GM21723 (cell line): Measurements from ENCODE around the gene MTAP.

Source experiments
- ATAC-seq: cut with Tn5 transposase; IDR thresholded peaks from one replicate; pipeline ENCODE4 v1.9.1; 2021; ENCODE audit warnings: mild to moderate bottlenecking, moderate library complexity; ENCODE audit not compliant: unreplicated experiment

Gene MTAP

DNA sequence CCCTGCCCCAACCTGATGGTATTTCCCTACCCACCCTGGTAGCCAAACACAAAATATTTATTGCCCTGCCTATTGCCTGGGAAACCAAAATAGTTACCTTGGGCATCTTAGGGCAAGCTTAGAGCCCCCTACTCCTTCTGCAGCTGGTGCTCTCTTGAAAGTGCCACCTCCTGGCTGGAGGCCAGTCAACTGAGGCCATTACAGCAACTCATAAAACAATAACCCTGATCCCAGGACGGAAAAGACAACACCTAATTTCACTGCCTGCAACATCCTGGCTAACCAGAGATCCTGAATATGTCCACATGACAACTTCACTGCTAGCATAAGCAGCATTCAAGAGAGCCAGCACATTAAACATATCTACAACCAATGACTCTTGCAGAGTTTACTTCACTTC lies 38.7 kb downstream of the MTAP start:
- no peak for ATAC-seq

DNA sequence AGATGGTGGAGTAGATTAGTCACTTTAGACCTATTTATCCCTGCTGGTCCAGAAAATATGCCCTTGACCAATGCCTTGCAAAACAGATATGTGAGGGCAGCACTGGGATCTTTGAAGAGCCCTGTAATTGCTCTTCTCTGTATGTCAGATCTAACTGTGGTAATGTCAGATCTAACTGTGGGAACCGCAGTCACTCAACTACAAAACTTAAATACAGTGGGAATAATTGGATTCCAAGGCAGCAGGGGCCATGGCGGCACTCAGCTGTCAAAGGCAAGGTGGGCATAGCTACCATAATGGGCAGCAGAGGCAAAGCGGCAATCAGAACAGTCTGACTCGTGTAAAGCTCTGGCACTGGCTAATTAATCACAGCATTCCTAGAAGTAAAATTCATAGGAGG lies 46.2 kb downstream of the MTAP start:
- ATAC-seq = no peak

DNA sequence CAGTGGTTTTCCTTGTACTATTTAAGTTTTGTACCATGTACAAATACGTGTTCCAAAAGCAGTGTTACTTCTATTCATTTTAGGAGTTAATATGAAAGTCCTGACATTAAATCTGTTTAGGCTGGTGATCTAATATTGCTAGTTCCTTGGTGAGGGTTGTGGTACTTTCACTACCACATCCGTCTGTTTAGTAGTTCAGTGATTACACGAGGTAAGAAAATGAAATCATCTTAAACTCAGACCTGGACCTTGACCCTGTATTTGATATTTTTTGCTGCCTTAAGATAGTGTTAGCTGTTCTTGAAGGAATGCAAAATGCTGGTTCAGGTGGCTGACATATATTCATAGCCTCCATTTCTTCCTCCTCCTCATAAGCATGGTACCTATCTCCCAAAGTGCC lies 50.3 kb downstream of the MTAP start:
- ATAC-seq = peak; percentile 99

DNA sequence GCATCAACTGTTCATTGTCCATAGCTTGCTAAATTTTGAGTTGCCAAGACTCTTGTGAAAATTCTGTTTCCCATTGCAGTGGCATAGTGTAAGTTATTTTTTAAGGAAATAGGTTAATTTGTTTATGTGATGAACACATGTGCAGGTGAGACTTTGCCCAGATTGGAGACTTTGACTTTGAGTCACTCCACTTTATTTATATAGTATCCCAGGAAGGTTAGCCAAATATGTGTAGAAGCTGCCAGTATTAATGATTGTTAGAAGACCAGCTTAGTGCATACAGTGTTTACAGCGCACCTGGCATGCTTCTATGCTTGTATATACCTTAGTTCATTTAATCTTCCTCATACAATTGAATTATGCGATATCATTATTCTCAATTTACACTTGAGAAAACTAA lies 51.0 kb downstream of the MTAP start:
- ATAC-seq = no peak

DNA sequence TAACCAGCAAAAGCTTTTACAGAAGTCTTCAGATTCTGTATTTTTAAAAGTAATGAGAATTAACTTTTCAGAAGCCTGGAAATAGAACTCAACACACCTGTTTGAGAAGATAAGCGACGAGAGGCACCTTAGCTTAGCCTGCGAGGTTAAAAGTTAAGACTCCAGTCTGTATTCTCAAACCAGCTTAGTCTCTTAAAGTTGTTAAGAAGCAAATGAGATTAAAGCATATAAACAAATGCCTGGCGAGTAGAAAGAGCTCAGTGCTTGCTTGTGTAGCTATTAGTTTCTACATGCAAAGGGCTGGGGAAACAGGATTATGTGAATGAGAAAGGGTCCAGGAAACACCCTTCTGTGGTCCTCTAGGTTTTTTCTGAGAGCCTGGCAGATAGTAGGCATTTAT lies 51.7 kb downstream of the MTAP start:
- no peak for ATAC-seq

DNA sequence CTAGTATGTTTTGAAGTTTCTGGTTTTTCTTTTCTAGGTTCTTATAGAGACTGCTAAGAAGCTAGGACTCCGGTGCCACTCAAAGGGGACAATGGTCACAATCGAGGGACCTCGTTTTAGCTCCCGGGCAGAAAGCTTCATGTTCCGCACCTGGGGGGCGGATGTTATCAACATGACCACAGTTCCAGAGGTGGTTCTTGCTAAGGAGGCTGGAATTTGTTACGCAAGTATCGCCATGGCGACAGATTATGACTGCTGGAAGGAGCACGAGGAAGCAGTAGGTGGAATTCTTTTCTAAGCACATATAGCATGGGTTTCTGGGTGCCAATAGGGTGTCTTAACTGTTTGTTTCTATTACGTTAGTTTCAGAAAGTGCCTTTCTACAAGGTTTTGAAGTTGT lies 52.2 kb downstream of the MTAP start:
- no peak for ATAC-seq

DNA sequence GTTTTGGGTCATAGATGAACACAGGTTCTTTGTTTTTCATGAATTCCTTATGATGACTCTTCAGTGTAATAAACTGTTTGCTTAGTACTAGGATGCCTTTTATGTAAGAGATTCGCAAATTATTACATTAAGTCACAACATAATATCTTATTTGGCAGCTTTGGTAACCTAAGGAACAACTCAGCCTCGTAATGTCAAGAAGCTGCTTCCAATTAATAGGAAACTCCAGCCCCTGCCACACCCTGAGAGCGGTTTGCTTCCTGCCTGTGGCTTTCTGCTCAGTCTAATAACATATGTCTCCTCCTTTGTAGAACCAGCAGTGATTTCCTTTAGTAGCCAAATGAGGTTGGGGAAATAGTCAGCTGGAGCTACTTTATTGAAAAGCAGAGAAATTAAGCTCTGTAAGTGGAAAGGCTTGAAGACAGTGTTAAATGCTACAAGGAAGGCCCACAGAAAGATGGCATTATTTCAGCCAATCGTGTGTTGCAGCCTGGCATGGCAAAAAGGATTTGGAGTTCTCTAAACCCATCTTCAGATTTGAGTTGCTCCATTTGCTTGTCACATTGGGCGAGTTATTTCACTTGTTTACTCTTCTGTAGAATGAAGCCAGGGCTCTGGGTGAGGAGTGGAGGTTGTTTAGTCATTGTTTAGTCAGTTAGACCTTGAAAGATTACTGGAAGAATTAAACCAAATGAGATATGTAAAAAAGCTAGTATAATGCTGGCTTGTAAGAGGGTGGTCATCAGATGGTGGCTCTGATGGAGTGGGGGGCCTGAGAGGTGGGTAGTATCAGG lies 54.1 kb downstream of the MTAP start:
- ATAC-seq = no peak

DNA sequence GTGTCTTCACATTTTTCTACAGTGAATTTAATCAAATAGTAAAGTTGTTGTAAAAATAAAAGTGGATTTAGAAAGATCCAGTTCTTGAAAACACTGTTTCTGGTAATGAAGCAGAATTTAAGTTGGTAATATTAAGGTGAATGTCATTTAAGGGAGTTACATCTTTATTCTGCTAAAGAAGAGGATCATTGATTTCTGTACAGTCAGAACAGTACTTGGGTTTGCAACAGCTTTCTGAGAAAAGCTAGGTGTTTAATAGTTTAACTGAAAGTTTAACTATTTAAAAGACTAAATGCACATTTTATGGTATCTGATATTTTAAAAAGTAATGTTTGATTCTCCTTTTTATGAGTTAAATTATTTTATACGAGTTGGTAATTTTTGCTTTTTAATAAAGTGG lies 60.4 kb downstream of the MTAP start:
- no peak for ATAC-seq

DNA sequence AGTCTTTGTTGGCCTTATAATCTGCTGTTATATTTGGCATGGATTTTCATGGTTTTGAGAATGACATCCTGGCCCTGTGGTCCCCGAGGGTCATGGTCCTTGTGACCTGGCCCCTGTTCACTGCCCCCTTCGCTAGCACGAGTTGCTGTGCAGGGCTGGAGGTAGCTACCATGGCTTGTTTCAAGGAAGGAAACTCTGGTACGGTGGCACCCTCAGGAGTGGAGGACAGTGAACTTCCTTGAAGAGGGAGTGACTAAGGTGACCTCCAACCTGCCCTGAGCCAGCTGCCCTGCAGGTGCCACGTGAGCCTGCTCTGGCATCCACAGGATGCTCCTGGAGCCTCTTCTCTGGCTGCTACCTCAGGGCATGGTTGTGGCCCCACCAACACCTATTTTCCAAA lies 62.1 kb downstream of the MTAP start:
- ATAC-seq = no peak

DNA sequence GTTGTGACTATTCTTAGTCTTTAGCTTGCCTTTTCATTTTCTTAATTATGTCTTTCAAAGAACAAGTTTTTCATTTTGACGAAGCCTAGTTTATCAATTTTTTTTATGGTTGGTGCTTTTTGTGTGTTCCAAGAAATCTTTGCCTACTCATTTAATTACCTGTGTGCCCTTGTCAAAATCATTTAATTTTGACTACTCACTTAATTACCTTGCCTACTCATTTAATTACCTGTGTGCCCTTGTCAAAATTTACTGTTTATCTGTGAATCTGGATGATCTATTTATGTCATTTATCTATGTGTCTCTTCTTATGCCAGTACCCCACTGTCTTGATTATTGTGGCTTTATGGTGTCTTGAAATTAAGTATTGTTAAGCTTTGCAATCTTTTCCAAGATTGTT lies 63.9 kb downstream of the MTAP start:
- no peak for ATAC-seq

DNA sequence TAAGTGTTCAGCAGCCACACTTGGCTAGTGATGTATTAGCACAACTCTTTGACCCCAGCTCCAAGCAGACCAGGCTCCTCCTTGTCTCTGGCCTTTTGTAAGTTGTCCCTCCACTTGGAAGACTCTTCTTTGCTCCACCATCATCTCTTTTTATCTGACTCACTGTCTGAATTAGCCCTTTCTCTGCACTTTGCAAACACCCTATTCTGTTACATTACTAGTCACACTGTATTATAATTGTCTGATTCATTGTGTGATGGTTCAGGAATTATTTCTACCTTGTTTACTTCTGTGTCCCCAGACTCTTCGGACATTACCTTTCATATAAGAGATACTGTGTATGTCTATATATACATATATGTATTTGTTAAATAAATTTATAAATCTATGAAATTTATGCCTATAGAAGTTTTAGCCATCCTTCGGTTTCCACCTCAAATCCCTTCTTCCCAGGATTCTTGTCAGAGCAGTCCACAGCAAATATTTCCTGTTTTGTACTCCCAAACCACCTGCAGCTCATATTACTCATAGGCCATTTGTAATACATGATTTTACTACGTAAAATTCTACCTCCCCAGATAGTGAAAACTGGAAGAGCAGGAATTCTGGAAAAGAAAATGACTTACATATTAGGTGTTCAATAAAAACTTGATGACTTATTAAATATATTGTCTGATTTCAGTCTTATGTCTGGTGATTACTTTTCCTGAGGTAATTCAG lies 69.0 kb downstream of the MTAP start:
- ATAC-seq = no peak

DNA sequence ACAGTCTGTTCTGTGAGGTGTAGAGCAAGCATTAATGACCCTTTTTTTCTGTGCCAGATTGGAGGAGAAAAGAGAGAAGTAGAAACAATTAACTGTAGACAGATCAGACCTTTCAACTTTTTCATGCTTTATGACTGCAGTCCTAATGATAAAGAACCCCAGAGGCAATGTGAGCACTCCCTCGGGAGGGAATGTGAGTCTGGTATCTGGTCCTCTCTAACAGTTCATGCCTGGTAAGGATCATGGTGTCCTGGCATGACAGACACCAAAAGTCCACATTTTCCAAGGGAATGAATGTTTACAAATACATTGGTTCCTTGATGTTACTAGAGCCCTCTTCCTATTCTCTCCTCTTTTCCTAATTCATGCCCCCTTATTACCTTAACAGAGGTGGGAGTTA lies 70.3 kb downstream of the MTAP start:
- no peak for ATAC-seq

DNA sequence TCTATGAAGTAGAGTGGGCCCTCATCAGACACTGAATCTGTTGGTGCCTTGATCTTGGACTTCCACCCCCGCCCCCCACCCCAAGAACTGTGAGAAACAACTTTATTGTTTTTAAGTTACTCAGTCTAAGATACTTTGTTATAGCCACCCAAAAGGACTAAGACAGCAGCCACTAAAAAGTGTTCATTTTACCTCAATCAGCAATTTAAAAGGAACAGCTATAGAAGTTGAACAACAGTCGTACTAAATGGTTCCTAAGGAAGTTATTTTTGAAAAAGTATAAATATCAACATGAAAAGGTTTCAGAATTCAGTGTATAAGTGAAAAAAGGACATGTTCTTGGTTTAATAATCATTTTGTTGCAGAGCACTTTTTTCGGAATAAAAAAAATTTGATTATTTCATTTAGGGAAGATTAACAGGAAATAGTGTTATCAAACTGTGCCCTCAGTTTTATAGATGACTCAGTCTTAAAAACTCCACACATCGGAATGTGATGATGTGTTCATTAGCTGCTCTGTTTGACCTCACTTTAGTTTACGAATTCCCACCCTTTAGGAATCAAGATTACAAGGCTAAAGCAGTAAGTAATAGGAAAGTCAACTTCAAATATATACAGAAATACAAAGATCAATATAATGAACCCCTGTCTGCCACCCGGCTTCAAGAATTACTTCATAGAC lies 71.2 kb downstream of the MTAP start:
- no peak for ATAC-seq

DNA sequence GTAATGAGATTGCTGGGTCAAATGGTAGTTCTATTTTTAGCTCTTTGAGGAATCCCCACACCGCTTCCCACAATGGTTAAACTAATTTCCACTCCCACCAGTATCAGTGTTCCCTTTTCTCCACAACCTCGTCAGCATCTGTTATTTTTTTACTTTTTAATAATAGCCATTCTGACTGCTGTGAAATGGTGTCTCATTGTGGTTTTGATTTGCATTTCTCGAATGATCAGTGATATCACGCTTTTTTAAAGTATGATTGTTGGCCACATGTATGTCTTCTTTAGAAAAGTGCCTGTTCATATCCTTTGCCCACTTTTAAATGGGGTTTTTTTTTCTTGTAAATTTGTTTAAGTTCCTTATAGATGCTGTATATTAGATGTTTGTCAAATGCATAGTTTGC lies 73.5 kb downstream of the MTAP start:
- no peak for ATAC-seq

DNA sequence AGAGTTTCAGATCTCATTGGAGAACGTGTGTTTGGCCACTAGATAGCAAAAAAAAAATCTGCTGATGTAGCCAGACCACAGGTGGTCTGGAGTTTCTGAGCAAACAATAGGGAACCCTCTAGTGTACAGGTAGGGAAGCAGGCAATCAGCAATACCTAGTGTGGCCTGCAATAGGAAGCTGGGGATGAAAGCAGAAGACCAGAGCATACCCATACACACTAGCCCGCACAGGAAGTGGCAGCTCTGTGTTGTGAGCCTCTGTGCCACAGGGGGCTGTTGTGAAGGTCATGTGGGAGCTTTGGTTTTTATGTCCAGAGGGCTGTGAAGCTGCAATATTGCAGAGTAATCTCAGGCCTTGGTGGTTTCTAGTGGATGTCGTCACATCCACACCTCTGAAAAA lies 81.2 kb downstream of the MTAP start:
- no peak for ATAC-seq

DNA sequence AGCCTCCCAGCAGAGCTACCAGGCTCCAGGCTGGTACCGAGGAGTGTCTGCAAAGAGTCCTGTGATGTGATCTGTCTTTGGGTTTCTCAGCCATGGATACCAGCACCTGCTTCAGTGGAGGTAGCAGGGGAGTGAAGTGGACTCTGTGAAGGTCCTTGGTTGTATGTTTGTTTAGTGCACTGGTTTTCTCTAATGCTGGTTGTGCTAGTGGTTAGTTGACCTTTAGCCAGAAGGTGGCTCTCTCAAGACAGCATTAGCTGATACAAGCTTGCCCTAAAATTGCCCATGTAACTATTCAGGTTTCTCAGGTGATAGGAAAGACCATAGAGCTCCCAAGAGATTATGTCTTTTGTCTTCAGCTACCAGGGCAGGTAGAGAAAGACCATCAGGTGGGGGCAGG lies 87.2 kb downstream of the MTAP start:
- no peak for ATAC-seq

DNA sequence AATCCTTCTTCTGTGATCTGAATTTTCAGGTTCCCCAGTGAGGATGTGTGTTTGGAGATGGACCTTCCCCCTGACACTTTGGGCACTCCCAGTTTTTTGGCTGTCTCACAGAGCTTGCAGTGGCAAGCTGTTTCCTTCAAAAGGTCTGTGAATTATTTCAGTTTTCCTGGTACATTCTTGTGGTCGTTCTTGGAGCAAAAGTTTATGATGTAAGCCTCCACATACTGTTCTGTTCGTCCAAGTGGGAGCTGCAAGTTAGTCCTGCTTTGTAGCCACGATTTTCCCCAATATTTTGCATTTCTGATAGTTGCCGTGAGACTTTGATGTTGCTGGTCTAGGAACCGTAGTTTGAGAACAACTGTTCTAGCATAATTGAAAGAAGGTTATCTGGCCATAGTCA lies 88.3 kb downstream of the MTAP start:
- no peak for ATAC-seq

DNA sequence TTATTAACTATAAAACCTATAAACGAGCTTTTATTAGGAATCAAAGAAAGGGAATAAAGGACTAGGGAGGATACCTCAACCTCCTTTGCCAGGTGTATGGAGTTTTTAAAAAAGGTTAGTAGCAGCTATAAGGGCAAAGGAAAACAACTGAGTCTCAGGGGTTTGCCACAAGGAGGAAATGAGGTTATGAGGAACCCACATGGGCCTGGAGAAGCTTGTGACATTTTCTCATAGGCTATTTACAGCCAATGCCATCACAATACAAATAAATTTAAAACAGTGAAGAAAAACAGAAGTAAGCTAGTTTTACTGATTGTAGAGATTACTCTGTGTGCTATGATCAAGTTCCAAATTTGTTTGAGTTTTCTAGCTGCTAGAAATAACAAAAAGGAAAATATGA lies 99.1 kb downstream of the MTAP start:
- ATAC-seq = peak; percentile 28

DNA sequence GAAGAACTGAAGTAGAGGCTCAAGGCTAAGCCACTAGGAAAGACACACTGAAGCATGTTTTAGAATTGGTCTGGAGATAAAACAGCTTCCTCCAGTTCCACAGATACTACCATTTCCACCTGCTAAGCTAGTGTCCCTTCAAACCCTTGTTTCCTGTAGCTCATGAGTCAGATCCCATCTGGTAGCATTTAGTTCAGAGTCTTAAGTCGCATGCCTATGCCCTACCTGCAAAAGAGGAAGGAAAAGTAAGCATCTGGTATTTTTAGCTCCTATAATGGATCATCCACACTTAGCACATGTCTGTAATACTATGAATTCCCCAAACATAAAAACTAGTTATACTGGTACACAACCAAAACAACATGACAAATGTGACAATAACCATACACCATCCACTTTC lies 99.7 kb downstream of the MTAP start:
- peak; percentile 68 for ATAC-seq

DNA sequence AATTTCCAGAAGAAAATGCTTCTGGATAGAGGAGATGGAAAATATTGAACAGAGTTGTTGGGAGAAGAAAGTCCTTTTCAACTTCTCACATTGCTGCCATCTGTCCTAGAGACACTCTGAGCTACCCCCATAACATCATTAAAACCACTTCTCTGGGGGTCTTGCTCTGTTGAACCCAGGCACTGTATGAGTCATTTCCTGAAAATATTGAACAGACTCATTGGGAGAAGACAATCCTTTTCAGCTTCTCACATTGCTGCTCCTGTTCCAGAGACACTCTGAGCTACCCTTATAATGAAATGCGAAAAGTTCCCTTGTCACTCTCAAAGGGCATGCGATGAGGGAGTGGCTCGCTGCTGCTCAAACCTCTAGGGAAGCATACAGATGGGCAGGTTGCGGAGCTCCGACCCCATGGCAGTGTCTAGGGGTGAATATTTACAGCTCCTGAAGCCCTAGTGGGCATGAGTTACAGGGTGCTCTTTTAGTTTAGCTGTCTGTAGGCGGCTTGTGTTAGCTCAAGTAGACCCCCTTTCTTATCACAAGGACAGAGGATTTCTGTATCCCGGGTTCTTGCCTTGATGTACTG lies 101.0 kb downstream of the MTAP start:
- no peak for ATAC-seq

DNA sequence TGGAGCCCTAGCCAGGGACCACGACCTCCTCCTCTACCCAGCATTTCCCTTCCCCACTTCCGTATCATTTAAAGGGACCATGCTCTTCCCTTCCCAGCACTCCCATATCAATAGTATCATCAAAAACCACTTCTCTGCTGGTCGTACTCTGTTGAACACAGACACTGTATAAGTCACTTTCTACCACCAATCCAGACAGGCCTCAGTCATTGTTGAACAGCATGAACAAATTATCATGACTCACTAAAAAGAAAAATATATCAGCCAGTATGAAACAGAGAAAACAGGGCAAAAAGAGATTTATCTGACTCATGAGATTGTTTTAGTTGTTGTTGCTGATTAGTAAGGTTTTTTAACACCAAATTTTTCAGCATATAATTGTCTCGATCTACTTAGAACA lies 101.9 kb downstream of the MTAP start:
- ATAC-seq = no peak

DNA sequence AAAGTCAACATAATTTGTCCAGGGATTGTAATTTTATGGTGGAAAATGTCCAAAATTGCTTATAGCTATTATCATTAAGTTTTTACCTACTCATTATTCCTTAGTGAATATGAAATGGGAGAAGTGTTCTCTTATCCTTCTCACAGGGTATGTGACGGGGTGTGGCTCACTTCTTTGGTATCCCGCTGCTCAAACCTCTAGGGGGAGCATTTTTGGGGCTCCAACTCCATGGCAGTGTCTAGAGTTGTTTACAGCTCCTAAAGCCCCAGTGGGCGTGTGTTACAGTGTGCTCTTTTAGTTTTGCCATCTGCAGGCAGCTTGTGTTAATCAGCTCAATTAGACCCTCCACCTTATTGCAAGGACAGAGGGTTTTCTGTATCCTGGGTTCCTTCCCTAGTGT lies 102.3 kb downstream of the MTAP start:
- no peak for ATAC-seq
